ENCODE data around the gene ATXN7L3B.

The ATXN7L3B gene

DNA sequence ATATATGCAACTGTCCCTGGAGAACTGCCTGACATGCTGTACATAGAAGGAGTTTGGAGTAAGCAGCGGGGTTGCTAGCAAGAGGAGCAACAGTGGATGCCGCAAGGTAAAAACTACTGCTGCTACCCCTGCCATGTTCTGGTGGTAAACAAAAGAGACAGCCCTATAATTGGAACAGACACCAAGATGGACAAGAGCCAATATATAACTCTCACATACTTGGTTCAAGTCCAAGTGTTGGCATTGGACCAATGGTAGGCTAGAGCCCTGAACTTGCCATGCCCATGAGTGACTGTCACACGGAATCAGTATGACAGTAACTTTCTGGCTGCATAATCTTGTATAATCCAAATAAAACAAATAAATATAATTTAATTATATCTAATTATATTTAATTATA is 13.7 kb downstream of the ATXN7L3B start:
- TF ChIP-seq, protein P1, sequence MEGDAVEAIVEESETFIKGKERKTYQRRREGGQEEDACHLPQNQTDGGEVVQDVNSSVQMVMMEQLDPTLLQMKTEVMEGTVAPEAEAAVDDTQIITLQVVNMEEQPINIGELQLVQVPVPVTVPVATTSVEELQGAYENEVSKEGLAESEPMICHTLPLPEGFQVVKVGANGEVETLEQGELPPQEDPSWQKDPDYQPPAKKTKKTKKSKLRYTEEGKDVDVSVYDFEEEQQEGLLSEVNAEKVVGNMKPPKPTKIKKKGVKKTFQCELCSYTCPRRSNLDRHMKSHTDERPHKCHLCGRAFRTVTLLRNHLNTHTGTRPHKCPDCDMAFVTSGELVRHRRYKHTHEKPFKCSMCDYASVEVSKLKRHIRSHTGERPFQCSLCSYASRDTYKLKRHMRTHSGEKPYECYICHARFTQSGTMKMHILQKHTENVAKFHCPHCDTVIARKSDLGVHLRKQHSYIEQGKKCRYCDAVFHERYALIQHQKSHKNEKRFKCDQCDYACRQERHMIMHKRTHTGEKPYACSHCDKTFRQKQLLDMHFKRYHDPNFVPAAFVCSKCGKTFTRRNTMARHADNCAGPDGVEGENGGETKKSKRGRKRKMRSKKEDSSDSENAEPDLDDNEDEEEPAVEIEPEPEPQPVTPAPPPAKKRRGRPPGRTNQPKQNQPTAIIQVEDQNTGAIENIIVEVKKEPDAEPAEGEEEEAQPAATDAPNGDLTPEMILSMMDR (conservative IDR thresholded peaks at IDR 0.05; ENCODE audit: low read depth, low read length) = no peak
- no peak for DNase-seq (ENCODE audit: low read depth)
- no peak overlapping the region for H3K4me3 ChIP-seq (ENCODE audit: low read depth, low read length)

DNA sequence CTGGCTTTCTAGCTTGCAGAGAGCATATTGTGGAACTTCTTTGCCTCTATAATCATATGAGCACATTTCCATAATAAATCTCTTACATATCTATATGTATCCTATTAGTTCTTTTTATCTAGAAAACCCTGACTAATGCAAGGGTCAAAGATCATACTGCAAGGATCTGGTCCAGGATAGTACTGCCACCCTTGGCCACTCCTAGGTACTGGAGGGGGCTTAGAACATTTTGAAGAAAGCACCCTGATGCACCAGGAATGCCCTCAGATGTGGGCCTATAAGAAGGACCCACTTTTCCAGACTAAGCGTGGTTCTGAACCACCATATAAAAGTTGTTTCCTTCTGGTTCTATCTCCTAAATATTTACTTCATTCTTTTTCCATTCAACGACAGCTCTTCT is 14.6 kb downstream of the ATXN7L3B start:
- TF ChIP-seq, protein P1 (conservative IDR thresholded peaks at IDR 0.05; ENCODE audit: low read depth, low read length) = peak; percentile 24
- peak; percentile 5 for DNase-seq (ENCODE audit: low read depth)
- H3K4me3 ChIP-seq (ENCODE audit: low read depth, low read length) = no peak overlapping the region

DNA sequence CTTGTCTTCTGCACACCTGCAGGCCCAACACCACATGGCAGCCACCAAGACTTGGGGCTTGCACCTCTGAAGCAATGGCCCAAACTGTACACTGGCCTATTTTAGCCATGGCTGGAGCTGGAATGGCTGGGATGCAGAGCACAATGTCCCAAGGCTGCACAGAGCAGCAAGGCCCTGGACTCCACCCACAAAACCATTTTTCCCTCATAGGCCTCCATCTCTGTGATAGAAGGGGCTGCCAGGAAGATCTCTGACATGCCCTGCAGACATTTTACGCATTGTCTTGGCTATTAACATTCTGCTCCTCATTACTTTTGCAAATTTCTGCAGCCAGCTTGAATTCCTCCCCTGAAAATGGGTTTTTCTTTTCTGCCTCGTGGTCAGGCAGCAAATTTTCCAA is 22.1 kb downstream of the ATXN7L3B start:
- TF ChIP-seq, protein P1 (conservative IDR thresholded peaks at IDR 0.05; ENCODE audit: low read depth, low read length) = no peak
- no peak for DNase-seq (ENCODE audit: low read depth)
- no peak overlapping the region for H3K4me3 ChIP-seq (ENCODE audit: low read depth, low read length)

DNA sequence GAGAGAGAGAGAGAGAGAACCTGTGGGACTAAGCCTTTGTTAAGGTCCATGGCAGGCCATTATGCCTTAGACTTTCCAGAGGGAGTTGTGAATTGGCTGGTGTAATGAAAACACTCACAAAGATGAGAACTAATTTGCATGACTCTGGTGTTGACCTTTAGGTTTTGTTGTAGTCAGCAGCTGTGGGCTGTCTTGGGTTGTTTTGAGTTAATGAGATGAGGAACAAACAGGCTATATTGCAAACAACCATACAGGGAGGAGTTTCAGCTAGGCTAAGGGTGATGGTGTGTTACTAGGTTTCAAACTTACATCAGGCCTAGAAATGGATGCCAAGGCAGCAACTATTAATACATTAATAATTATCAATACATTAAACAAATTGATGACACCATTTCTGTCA is 26.3 kb downstream of the ATXN7L3B start:
- DNase-seq (ENCODE audit: low read depth) = no peak

DNA sequence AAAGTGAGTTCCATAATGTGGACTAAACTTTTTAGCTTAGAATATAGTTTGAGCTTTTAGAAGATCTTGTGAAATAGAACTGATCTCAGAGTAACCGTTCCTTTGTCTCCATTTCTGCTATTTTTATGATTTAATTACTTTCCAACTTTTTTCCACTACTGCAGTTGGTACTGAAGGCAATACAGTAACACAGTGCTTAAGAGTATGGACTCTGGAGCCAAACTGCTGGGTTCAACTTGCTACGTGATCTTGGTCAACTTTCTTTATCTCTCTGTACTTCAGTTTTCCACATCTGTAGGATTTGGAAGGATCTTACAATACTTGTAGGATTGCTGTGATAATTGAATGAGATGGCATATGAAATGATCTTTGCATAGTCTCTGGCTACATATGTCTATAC is 40.9 kb downstream of the ATXN7L3B start:
- TF ChIP-seq, protein P1 (conservative IDR thresholded peaks at IDR 0.05; ENCODE audit: low read depth, low read length) = no peak
- H3K4me3 ChIP-seq (ENCODE audit: low read depth, low read length) = no peak overlapping the region
- no peak for DNase-seq (ENCODE audit: low read depth)

More for the DNA sequence above, 26.3 kb downstream of the ATXN7L3B start:
- TF ChIP-seq, protein P1 (conservative IDR thresholded peaks at IDR 0.05; ENCODE audit: low read depth, low read length) = no peak
- H3K4me3 ChIP-seq (ENCODE audit: low read depth, low read length) = no peak overlapping the region

DNA sequence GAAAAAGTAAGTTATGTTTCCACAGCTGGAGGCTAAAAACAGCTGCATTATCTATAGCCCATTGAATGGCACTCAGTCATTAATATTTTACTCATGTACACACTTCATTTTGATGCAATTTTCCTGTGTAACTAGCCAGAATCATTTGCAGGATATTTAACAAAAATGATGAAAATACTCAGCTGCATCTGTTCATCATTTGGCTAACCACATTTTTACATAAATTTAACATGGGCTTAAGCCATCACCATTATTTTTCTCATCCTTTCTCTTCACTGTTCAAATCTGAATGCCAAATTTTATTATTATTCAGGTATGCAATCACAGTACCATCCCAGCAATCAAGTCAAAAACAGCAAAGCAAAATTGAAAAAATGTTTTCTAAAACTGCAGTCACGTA is 41.8 kb downstream of the ATXN7L3B start:
- DNase-seq (ENCODE audit: low read depth) = no peak
- TF ChIP-seq, protein P1 (conservative IDR thresholded peaks at IDR 0.05; ENCODE audit: low read depth, low read length) = no peak
- no peak overlapping the region for H3K4me3 ChIP-seq (ENCODE audit: low read depth, low read length)

DNA sequence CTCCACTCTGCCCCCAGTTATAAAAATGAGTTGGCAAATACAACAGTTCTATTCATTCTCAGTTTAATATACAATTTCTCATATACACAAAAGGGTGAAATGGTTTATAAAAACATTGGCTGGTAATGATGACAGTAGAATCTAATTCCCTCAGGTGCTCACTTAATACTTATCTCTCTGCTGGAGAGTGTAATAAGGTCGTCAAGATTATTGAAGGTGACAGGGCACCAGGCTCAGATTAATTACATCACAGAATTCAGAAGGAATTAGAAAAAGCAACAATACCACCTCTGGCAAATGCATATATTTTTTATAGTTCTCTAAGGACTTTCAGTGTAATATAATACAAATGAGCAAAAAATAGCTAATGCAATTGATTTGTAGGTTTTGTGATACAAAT is 42.3 kb downstream of the ATXN7L3B start:
- H3K4me3 ChIP-seq (ENCODE audit: low read depth, low read length) = no peak overlapping the region
- TF ChIP-seq, protein P1 (conservative IDR thresholded peaks at IDR 0.05; ENCODE audit: low read depth, low read length) = no peak
- no peak for DNase-seq (ENCODE audit: low read depth)

Data from choroid plexus epithelial cell (primary cell).